Natural killer cell (primary cell): ENCODE results near the gene TMEM130. TPM values are rescaled to one million over a fixed set of nuclear protein-coding genes. Genes with fewer than 3 reads are reported as not detected.
A peak's percentile ranks its signal among the peaks of the same experiment; 100 is the strongest.

Experiments used
- ATAC-seq, 3 donors: fragments of 150-1000 bp in 2 of 3; fragments of 200-7000 bp in 1 of 3; cut with Tn5 transposase; 1 replicate in 1 of 3; 2 replicates in 2 of 3; pipeline ENCODE4 v1.10.0; 2021; ENCODE audit warnings: mild to moderate bottlenecking in 2 of 3, moderate library complexity in 2 of 3
- DNase-seq, 2 donors: peaks; one replicate each; pipeline versions ENCODE4 v3.0.0 to v3.0.0-alpha.2; 2013 to 2021; ENCODE audit warnings: mixed read lengths in 1 of 2
- H3K27ac ChIP-seq: one replicate; pipeline ENCODE4 v1.5.1; 2013; ENCODE audit warnings: mild to moderate bottlenecking, low read length
- H3K27me3 ChIP-seq: one replicate; pipeline ENCODE4 v1.6.1; 2013; ENCODE audit warnings: low read length; ENCODE audit not compliant: control insufficient read depth, insufficient read depth
- H3K36me3 ChIP-seq: one replicate; pipeline ENCODE4 v1.6.1; 2013; ENCODE audit warnings: low read length; ENCODE audit not compliant: control insufficient read depth, insufficient read depth
- H3K4me1 ChIP-seq: one replicate; pipeline ENCODE4 v1.6.1; 2013; ENCODE audit warnings: low read length; ENCODE audit not compliant: control insufficient read depth, insufficient read depth
- H3K4me3 ChIP-seq: one replicate; pipeline ENCODE4 v1.5.1; 2013; ENCODE audit warnings: low read length
- H3K9me3 ChIP-seq: one replicate; pipeline ENCODE4 v1.6.1; 2013; ENCODE audit warnings: low read length; ENCODE audit not compliant: control insufficient read depth, insufficient read depth
- H3K27ac Mint-ChIP-seq, 2 donors: one replicate each; pipeline ENCODE4 v1.8.0; 2022; ENCODE audit warnings: mild to moderate bottlenecking in 2 of 2, mixed read lengths in 2 of 2, moderate library complexity in 1 of 2
- H3K27me3 Mint-ChIP-seq, 2 donors: one replicate each; pipeline ENCODE4 v1.8.0; 2022; ENCODE audit warnings: low read depth in 2 of 2, mixed read lengths in 2 of 2
- H3K36me3 Mint-ChIP-seq: one replicate; pipeline ENCODE4 v1.8.0; 2022; ENCODE audit warnings: mixed read lengths
- H3K4me1 Mint-ChIP-seq, 2 donors: one replicate each; pipeline ENCODE4 v1.8.0; 2022; ENCODE audit warnings: mixed read lengths in 2 of 2
- H3K4me3 Mint-ChIP-seq: one replicate; pipeline ENCODE4 v1.8.0; 2022; ENCODE audit warnings: mild to moderate bottlenecking, moderate library complexity, mixed read lengths
- H3K9me3 Mint-ChIP-seq, 2 donors: one replicate each; pipeline ENCODE4 v1.8.0; 2022; ENCODE audit warnings: mixed read lengths in 2 of 2
- WGBS: methylation state at CpG from one replicate; pipeline ENCODE4 v1.1.7; 2013; ENCODE audit warnings: missing lambda C conversion rate; ENCODE audit not compliant: insufficient coverage; 5-methylcytosine and 5-hydroxymethylcytosine counted together
- intact Hi-C: fragments of 100-400 bp; cut with micrococcal nuclease; formaldehyde crosslinking; loops from one replicate; pipeline ENCODE4 v1.14.2; 2022
- total RNA-seq, 4 donors: library from RNA; stranded (reverse); fragments of 120-200 nt in 1 of 4; gene quantifications; one replicate each; pipeline versions ENCODE4 v1.2.3 to v1.2.4, GENCODE V29; 2013 to 2022
- TF ChIP-seq, protein P1 (sequence below): fragments of 200-600 bp; IDR thresholded peaks from one replicate; pipeline ENCODE4 v1.8.0; 2022; ENCODE audit warnings: antibody characterized with exemption

Gene TMEM130
- total RNA-seq, 3 donors from 2014 or later (not counting 1 experiment from before 2014, with no cell fraction given) = not detected

DNA sequence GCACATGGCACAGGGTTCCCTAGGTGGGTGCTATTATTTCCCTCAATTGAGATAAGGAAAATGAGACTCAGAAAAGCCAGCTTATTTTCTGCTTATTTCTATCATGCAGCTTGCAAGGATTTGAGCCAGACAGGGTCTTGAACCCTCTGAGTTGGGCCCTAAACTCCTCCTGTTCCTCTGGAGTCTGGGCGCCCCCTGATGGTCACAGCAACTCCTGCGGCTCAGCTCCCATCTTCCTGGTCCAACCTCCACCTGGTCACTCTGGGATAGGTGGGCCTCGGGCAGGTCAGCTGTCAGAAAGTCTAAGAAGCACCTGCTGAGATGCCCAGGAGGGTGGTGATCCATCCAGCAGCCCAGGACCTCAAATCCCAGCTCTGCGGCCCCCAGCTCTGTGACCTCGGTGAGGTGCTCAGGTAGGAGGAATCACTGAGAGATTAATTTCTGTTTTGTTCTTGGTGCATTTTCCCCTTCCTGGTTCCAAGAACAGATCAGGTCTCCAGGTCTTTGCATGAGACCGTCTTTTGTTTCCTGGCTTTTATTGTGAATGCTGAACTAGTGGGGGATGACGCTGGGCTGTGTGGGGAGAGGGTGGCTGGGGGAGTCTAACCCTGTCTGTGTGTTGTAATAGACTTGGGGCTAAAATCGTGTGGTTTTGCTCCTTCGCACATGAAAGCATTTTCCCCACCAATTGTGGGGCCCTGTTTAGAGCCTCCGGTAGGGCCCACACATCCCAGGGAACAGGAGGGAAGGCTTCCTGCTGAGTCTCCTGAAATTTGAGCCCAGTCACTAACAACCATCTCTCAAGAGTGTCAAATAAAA, 32.8 kb downstream of the TMEM130 start:
- ATAC-seq = no peak
- H3K27ac Mint-ChIP-seq = no peak overlapping the region

DNA sequence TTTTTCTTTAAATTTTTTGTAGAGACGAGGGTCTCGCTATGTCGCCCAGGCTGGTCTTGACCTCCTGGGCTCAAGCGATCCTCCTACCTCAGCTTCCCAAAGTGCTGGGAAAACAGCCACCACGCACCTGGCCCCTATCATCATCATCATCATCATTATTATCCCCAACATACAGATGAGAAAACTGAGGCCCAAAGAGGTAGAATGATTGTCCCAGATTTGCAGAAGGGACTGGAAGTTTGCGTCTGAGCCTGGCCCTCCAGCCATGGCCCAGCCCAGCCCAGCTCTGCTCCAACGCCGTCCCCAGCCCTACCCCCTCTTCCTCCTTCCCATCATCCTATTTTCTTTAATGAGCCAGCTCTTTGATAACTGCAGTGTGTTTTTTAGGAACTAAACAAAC, 34.9 kb downstream of the TMEM130 start:
- no peak overlapping the region for H3K4me3 Mint-ChIP-seq
- peaks cover 0 to 3% of the 10 kb centered on the region in 2 donors for H3K27me3 Mint-ChIP-seq
- TF ChIP-seq, protein P1, sequence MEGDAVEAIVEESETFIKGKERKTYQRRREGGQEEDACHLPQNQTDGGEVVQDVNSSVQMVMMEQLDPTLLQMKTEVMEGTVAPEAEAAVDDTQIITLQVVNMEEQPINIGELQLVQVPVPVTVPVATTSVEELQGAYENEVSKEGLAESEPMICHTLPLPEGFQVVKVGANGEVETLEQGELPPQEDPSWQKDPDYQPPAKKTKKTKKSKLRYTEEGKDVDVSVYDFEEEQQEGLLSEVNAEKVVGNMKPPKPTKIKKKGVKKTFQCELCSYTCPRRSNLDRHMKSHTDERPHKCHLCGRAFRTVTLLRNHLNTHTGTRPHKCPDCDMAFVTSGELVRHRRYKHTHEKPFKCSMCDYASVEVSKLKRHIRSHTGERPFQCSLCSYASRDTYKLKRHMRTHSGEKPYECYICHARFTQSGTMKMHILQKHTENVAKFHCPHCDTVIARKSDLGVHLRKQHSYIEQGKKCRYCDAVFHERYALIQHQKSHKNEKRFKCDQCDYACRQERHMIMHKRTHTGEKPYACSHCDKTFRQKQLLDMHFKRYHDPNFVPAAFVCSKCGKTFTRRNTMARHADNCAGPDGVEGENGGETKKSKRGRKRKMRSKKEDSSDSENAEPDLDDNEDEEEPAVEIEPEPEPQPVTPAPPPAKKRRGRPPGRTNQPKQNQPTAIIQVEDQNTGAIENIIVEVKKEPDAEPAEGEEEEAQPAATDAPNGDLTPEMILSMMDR = no peak
- no peak overlapping the region for H3K27ac Mint-ChIP-seq
- Histone ChIP-seq H3K27me3 (no peaks in the 10 kb centered on the region), H3K4me3 (no peak overlapping the region), H3K9me3 (no peaks in the 10 kb centered on the region), H3K36me3 (no peaks in the 10 kb centered on the region), H3K4me1 (no peaks in the 10 kb centered on the region), H3K27ac (no peak overlapping the region)
- H3K36me3 Mint-ChIP-seq = no peaks in the 10 kb centered on the region
- no peaks in the 10 kb centered on the region for H3K9me3 Mint-ChIP-seq
- no peaks in the 10 kb centered on the region for H3K4me1 Mint-ChIP-seq
- intact Hi-C loops = no loop called here
- no peak for ATAC-seq
- no peak for DNase-seq
- WGBS = 80% methylated on average over 8 of the region's 8 CpGs

More for the DNA sequence above, 32.8 kb downstream of the TMEM130 start:
- no peaks in the 10 kb centered on the region for H3K27me3 ChIP-seq
- Mint-ChIP-seq H3K27me3 (peaks cover 0 to 3% of the 10 kb centered on the region in 2 donors), H3K4me3 (no peak overlapping the region), H3K9me3 (no peaks in the 10 kb centered on the region), H3K4me1 (no peaks in the 10 kb centered on the region), H3K36me3 (no peaks in the 10 kb centered on the region)
- peak in 1 of 2 donors; percentile 17 for DNase-seq
- H3K36me3 ChIP-seq = no peaks in the 10 kb centered on the region
- H3K27ac ChIP-seq = no peak overlapping the region
- no peak overlapping the region for H3K4me3 ChIP-seq
- intact Hi-C loops = no loop called here
- WGBS = 30% methylated on average over 9 of the region's 10 CpGs
- TF ChIP-seq, protein P1 = peak; percentile 15
- H3K9me3 ChIP-seq = no peaks in the 10 kb centered on the region
- H3K4me1 ChIP-seq = no peaks in the 10 kb centered on the region

DNA sequence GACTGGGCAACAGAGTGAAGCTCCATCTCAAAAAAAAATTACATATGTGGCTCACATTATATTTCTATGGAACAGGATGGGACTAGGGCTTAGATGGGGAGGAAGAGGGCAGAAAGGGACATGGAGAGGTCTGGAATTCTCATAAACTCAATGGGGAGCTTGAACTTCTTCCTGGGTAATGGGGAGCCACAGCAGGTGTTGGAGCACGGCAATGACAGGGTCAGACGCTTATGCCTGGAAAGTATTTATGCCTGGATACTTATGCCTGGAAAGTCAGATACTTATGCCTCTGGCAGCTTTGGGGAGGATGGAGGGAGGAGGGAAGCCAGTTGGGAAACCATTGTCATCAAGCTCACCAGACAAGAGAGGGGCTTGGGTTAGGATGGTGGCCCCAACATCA, 36.8 kb downstream of the TMEM130 start:
- intact Hi-C loops = no loop called here
- WGBS = 94% methylated on average over 2 of the region's 2 CpGs
- TF ChIP-seq, protein P1 = no peak

More for the DNA sequence above, 36.8 kb downstream of the TMEM130 start:
- no peaks in the 10 kb centered on the region for H3K4me1 ChIP-seq
- H3K27me3 Mint-ChIP-seq = no peaks in the 10 kb centered on the region
- no peak overlapping the region for H3K27ac Mint-ChIP-seq
- no peaks in the 10 kb centered on the region for H3K9me3 Mint-ChIP-seq
- no peaks in the 10 kb centered on the region for H3K36me3 ChIP-seq
- no peak for ATAC-seq
- H3K4me3 ChIP-seq = no peak overlapping the region
- no peaks in the 10 kb centered on the region for H3K4me1 Mint-ChIP-seq
- H3K36me3 Mint-ChIP-seq = no peaks in the 10 kb centered on the region
- no peaks in the 10 kb centered on the region for H3K27me3 ChIP-seq
- H3K9me3 ChIP-seq = no peaks in the 10 kb centered on the region
- DNase-seq = no peak
- no peak overlapping the region for H3K4me3 Mint-ChIP-seq
- H3K27ac ChIP-seq = no peak overlapping the region
